ENCODE measurements around the gene INTS15. TPM values are rescaled to one million over a fixed set of nuclear protein-coding genes. Genes with fewer than 3 reads are reported as not detected.

INTS15 gene
- polyA plus RNA-seq, 1 donor = 23.5 TPM

DNA sequence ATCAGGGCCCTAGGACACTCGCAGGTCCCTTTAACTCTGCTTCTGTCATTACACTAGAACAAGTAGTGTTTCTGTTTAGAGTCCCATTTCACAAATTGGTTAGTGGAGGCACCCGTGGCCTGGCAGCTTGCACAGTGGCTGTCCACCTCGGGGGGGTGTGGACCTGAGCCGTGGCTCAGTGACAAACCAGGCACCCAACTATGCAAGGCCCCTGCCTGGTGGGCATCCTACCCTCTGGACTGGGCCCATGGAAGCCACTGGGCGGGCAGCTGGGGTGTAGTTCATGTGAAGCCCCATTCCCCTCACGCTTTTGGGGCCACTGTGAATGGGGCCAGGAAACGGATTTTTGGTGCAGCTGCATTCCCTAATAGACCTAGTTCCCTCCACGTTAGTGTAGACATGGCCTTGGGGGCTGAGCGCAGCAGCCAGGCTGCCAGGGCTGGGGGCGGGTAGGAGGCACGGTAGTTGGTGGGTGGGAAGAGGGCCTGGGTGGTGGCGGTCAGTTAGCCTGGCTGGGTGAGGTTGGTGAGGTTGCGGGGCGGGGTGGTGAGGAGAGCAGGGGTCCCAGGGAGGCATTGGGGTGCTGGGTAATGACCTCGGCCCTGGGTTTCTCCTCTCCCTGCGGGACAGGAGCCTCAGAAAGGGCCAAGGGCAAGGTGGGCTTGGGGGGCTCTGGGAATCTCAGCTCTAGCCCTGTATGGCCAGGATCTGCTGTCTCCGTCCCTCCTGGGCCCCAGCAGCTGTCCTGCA lies 66.0 kb downstream of the INTS15 start:
- no peak for DNase-seq (ENCODE audit: low read depth)

DNA sequence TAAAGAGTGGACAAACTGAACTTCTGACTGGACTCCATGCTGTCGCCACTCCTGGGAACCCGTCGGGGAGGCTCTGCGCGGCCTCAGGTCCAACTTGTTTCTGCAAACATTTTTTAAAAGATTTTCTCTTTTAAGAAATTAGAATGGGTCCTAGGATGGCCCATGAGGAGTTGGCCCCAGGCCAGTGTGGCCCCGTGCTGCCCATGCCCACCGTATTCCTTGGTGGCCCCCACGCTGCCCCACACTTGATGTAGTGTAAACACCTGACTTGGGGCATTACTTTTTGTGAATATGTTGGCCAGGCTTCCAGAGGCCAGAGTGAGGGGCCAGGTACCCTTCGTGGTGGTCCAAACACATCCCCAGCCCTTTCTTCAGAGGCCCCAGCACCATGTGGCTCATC lies 66.6 kb downstream of the INTS15 start:
- DNase-seq (ENCODE audit: low read depth) = no peak

Other genes starting within 250 kb of the INTS15 start
- 18.1 TPM for gene FAM220A, start 241.1 kb upstream of the INTS15 start, polyA plus RNA-seq (ENCODE audit: insufficient read length)
- gene RAC1, start 215.5 kb upstream of the INTS15 start, polyA plus RNA-seq (ENCODE audit: insufficient read length) = 157 TPM
- gene DAGLB, start 142.1 kb upstream of the INTS15 start, polyA plus RNA-seq (ENCODE audit: insufficient read length) = 12.0 TPM
- gene KDELR2, start 105.9 kb upstream of the INTS15 start, polyA plus RNA-seq (ENCODE audit: insufficient read length) = 155 TPM
- 0.10 TPM for gene GRID2IP, start 38.6 kb upstream of the INTS15 start, polyA plus RNA-seq (ENCODE audit: insufficient read length)
- gene ZDHHC4, start 12.6 kb upstream of the INTS15 start, polyA plus RNA-seq (ENCODE audit: insufficient read length) = 45.1 TPM
- gene ZNF853, start 25.6 kb downstream of the INTS15 start, polyA plus RNA-seq (ENCODE audit: insufficient read length) = 16.6 TPM
- 27.5 TPM for gene ZNF316, start 47.3 kb downstream of the INTS15 start, polyA plus RNA-seq (ENCODE audit: insufficient read length)
- 17.6 TPM for gene ZNF12, start 116.9 kb downstream of the INTS15 start, polyA plus RNA-seq (ENCODE audit: insufficient read length)
- 0.78 TPM for gene RSPH10B2, start 164.1 kb downstream of the INTS15 start, polyA plus RNA-seq (ENCODE audit: insufficient read length)
- gene CCZ1B, start 236.3 kb downstream of the INTS15 start, polyA plus RNA-seq (ENCODE audit: insufficient read length) = 46.5 TPM